Neural cell (in vitro differentiated cells): ENCODE measurements around the gene COL5A1. TPM values are rescaled to one million over a fixed set of nuclear protein-coding genes. Genes with fewer than 3 reads are reported as not detected.

Experiments used
- H2AFZ ChIP-seq: fragments of 200-600, 300-800 bp; sonication (generic), shearing (Covaris generic); 2 replicates; pipeline ENCODE4 v1.6.0; 2014; ENCODE audit warnings: low read depth, mild to moderate bottlenecking, antibody characterized with exemption, low read length, moderate library complexity
- H3F3A ChIP-seq: fragments of 200-600 bp; shearing (Covaris generic); 2 replicates; pipeline ENCODE4 v1.6.1; 2016; ENCODE audit warnings: mild to moderate bottlenecking, moderate library complexity, mixed read lengths, antibody characterized with exemption, low read length; ENCODE audit not compliant: insufficient read depth, poor library complexity, severe bottlenecking
- H3K27ac ChIP-seq: fragments of 200-600, 300-800 bp; sonication (generic), shearing (Covaris generic); 2 replicates; pipeline ENCODE4 v1.5.1; 2014; ENCODE audit warnings: mild to moderate bottlenecking, low read length, moderate library complexity
- H3K27me3 ChIP-seq: fragments of 300-800, 200-600 bp; sonication (generic), shearing (Covaris generic); 2 replicates; pipeline ENCODE4 v1.6.0; 2014; ENCODE audit warnings: mild to moderate bottlenecking, low read depth, low read length, moderate library complexity; ENCODE audit not compliant: insufficient read depth
- H3K36me3 ChIP-seq: fragments of 300-800, 200-600 bp; sonication (generic), shearing (Covaris generic); 2 replicates; pipeline ENCODE4 v1.5.1; 2014; ENCODE audit warnings: mild to moderate bottlenecking, antibody characterized with exemption, low read length, moderate library complexity; ENCODE audit not compliant: insufficient read depth
- H3K4me2 ChIP-seq: fragments of 300-800, 200-600 bp; sonication (generic), shearing (Covaris generic); 2 replicates; pipeline ENCODE4 v1.6.0; 2014; ENCODE audit warnings: mild to moderate bottlenecking, low read length
- H3K4me3 ChIP-seq: fragments of 300-800, 200-600 bp; sonication (generic), shearing (Covaris generic); 2 replicates; pipeline ENCODE4 v1.5.1; 2014; ENCODE audit warnings: mild to moderate bottlenecking, low read length, moderate library complexity
- H3K79me2 ChIP-seq: fragments of 200-600 bp; shearing (Covaris generic); replicated peaks from 2 replicates; pipeline ENCODE4 v1.6.0; 2014; ENCODE audit warnings: mild to moderate bottlenecking, low read length, moderate library complexity; ENCODE audit not compliant: insufficient read depth
- H3K9ac ChIP-seq: fragments of 300-800, 200-600 bp; sonication (generic), shearing (Covaris generic); 2 replicates; pipeline ENCODE4 v1.6.1; 2016; ENCODE audit warnings: mild to moderate bottlenecking, low read length, mixed read lengths
- H3K9me2 ChIP-seq: fragments of 200-600 bp; shearing (Covaris generic); 2 replicates; pipeline ENCODE4 v1.6.1; 2016; ENCODE audit warnings: mild to moderate bottlenecking, low read length, mixed read lengths; ENCODE audit not compliant: insufficient read depth
- H3K9me3 ChIP-seq: fragments of 200-600, 300-800 bp; sonication (generic), shearing (Covaris generic); 2 replicates; pipeline ENCODE4 v1.6.1; 2016; ENCODE audit warnings: mild to moderate bottlenecking, mixed run types, low read length, moderate library complexity, mixed read lengths
- H4K20me1 ChIP-seq: fragments of 200-600 bp; shearing (Covaris generic); 2 replicates; pipeline ENCODE4 v1.6.1; 2016; ENCODE audit warnings: mild to moderate bottlenecking, mixed run types; ENCODE audit not compliant: insufficient read depth
- CTCF ChIP-seq: fragments of 450-650 bp; IDR thresholded peaks from 2 replicates; pipeline ENCODE4 v1.5.1; 2014; ENCODE audit warnings: antibody characterized with exemption, mild to moderate bottlenecking, moderate library complexity; ENCODE audit not compliant: poor library complexity, severe bottlenecking
- EP300 ChIP-seq: fragments of 450-650 bp; conservative IDR thresholded peaks from 2 replicates; pipeline ENCODE4 v1.6.1; 2014; ENCODE audit warnings: antibody characterized with exemption, mild to moderate bottlenecking, moderate library complexity; ENCODE audit not compliant: poor library complexity, severe bottlenecking
- EZH2 ChIP-seq: fragments of 200-600, 300-800 bp; shearing (Covaris generic), sonication (generic); IDR thresholded peaks from 2 replicates; pipeline ENCODE4 v1.6.1; 2014; ENCODE audit warnings: antibody characterized with exemption, low read length, borderline replicate concordance, mild to moderate bottlenecking; ENCODE audit not compliant: insufficient read depth, poor library complexity, severe bottlenecking
- MXI1 ChIP-seq: fragments of 450-650 bp; conservative IDR thresholded peaks from 2 replicates; pipeline ENCODE4 v1.6.1; 2014; ENCODE audit warnings: antibody characterized with exemption, mild to moderate bottlenecking; ENCODE audit not compliant: poor library complexity, severe bottlenecking
- POLR2AphosphoS5 ChIP-seq: IDR thresholded peaks from 2 replicates; pipeline ENCODE4 v1.6.1; 2012
- RAD21 ChIP-seq: fragments of 450-650 bp; conservative IDR thresholded peaks from 2 replicates; pipeline ENCODE4 v1.6.1; 2014; ENCODE audit warnings: antibody characterized with exemption, mild to moderate bottlenecking, moderate library complexity
- SMC3 ChIP-seq: fragments of 450-650 bp; conservative IDR thresholded peaks from 2 replicates; pipeline ENCODE4 v1.6.1; 2014; ENCODE audit warnings: antibody characterized with exemption, mild to moderate bottlenecking, moderate library complexity; ENCODE audit not compliant: poor library complexity
- TAF1 ChIP-seq: IDR thresholded peaks from 2 replicates; pipeline ENCODE4 v1.6.1; 2012; ENCODE audit warnings: low read depth
- polyA plus RNA-seq: library from polyadenylated mRNA; depleted of rRNA; stranded (reverse); fragments of >200 nt; gene quantifications from 2 replicates; pipeline ENCODE4 v1.2.3, GENCODE V29; 2014
- TF ChIP-seq, protein P1 (sequence below): IDR thresholded peaks from 2 replicates; pipeline ENCODE4 v1.6.1; 2012; ENCODE audit warnings: borderline replicate concordance

The COL5A1 gene
- polyA plus RNA-seq, 1 donor from 2014 or later = not detected

- TF ChIP-seq CTCF = no peak
- TF ChIP-seq SMC3 = no peak
- TF ChIP-seq, protein P1, sequence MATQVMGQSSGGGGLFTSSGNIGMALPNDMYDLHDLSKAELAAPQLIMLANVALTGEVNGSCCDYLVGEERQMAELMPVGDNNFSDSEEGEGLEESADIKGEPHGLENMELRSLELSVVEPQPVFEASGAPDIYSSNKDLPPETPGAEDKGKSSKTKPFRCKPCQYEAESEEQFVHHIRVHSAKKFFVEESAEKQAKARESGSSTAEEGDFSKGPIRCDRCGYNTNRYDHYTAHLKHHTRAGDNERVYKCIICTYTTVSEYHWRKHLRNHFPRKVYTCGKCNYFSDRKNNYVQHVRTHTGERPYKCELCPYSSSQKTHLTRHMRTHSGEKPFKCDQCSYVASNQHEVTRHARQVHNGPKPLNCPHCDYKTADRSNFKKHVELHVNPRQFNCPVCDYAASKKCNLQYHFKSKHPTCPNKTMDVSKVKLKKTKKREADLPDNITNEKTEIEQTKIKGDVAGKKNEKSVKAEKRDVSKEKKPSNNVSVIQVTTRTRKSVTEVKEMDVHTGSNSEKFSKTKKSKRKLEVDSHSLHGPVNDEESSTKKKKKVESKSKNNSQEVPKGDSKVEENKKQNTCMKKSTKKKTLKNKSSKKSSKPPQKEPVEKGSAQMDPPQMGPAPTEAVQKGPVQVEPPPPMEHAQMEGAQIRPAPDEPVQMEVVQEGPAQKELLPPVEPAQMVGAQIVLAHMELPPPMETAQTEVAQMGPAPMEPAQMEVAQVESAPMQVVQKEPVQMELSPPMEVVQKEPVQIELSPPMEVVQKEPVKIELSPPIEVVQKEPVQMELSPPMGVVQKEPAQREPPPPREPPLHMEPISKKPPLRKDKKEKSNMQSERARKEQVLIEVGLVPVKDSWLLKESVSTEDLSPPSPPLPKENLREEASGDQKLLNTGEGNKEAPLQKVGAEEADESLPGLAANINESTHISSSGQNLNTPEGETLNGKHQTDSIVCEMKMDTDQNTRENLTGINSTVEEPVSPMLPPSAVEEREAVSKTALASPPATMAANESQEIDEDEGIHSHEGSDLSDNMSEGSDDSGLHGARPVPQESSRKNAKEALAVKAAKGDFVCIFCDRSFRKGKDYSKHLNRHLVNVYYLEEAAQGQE = no peak
- H3K27ac ChIP-seq = no peak overlapping the region
- H3K36me3 ChIP-seq = no peaks in the 10 kb centered on the region
- no peaks in the 10 kb centered on the region for H4K20me1 ChIP-seq
- H3F3A ChIP-seq = no peaks in the 10 kb centered on the region
- H3K9me3 ChIP-seq = peaks cover 5% of the 10 kb centered on the region
- no peaks in the 10 kb centered on the region for H3K79me2 ChIP-seq
- H2AFZ ChIP-seq = no peak overlapping the region
- no peak overlapping the region for H3K9ac ChIP-seq
- H3K27me3 ChIP-seq = no peaks in the 10 kb centered on the region
- no peak overlapping the region for H3K4me3 ChIP-seq
- no peak overlapping the region for H3K4me2 ChIP-seq
- no peaks in the 10 kb centered on the region for H3K9me2 ChIP-seq
Measured at GRCh38 chr9:134869554-134870300, 228.1 kb downstream of the COL5A1 start.

- no peaks in the 10 kb centered on the region for H3F3A ChIP-seq
- H3K9me3 ChIP-seq = peaks cover 5% of the 10 kb centered on the region
- no peak overlapping the region for H2AFZ ChIP-seq
- H3K27ac ChIP-seq = no peak overlapping the region
- no peaks in the 10 kb centered on the region for H3K79me2 ChIP-seq
- no peaks in the 10 kb centered on the region for H3K36me3 ChIP-seq
- no peaks in the 10 kb centered on the region for H3K27me3 ChIP-seq
- no peak overlapping the region for H3K4me3 ChIP-seq
- H3K9ac ChIP-seq = no peak overlapping the region
- no peaks in the 10 kb centered on the region for H3K9me2 ChIP-seq
- no peak overlapping the region for H3K4me2 ChIP-seq
- no peak for TF ChIP-seq EZH2
- TF ChIP-seq CTCF = no peak
- TF ChIP-seq EP300 = no peak
- TF ChIP-seq SMC3 = no peak
- TF ChIP-seq, protein P1 = no peak
- TF ChIP-seq TAF1 = no peak
- no peak for TF ChIP-seq MXI1
- no peak for TF ChIP-seq RAD21
- no peak for TF ChIP-seq POLR2AphosphoS5
- no peaks in the 10 kb centered on the region for H4K20me1 ChIP-seq
Measured at GRCh38 chr9:134870301-134870694, 228.7 kb downstream of the COL5A1 start.
